Activated CD8-positive, alpha-beta memory T cell treated with anti-CD3 and anti-CD28 coated beads for 1 hour (primary cell): ENCODE measurements around the gene CSAG3.

Source experiments
- DNase-seq, 2 donors: peaks; one replicate each; pipeline ENCODE4 v3.0.0-alpha.2; 2020; ENCODE audit warnings: low read depth in 1 of 2; ENCODE audit errors: extremely low read depth in 1 of 2

CSAG3 gene

GRCh38 chrX:152806035-152806434 lies 47.0 kb downstream of the CSAG3 start:
- no peak for DNase-seq
